HEK293T (cell line): Measurements from ENCODE around the gene ACBD6.

ENCODE experiments used
- BHLHE40 ChIP-seq: fragments of 450-650 bp; IDR thresholded peaks from 2 replicates; pipeline ENCODE4 v1.6.1; 2016; ENCODE audit warnings: mild to moderate bottlenecking, moderate library complexity, borderline replicate concordance
- CTBP1 ChIP-seq: fragments of 450-650 bp; IDR thresholded peaks from 2 replicates; pipeline ENCODE4 v1.6.1; 2016; ENCODE audit warnings: borderline replicate concordance
- ELF4 ChIP-seq: fragments of 450-650 bp; IDR thresholded peaks from 2 replicates; pipeline ENCODE4 v1.6.1; 2017; ENCODE audit warnings: antibody characterized with exemption
- FOXA1 ChIP-seq: fragments of 450-650 bp; IDR thresholded peaks from 2 replicates; pipeline ENCODE4 v1.6.1; 2016; ENCODE audit warnings: mild to moderate bottlenecking
- FOXK2 ChIP-seq: fragments of 450-650 bp; IDR thresholded peaks from 2 replicates; pipeline ENCODE4 v1.6.1; 2016; ENCODE audit warnings: mild to moderate bottlenecking
- FOXM1 ChIP-seq: fragments of 450-650 bp; IDR thresholded peaks from 2 replicates; pipeline ENCODE4 v1.6.1; 2017; ENCODE audit warnings: mild to moderate bottlenecking, borderline replicate concordance
- HDGF ChIP-seq: fragments of 450-650 bp; IDR thresholded peaks from 2 replicates; pipeline ENCODE4 v1.6.1; 2017; ENCODE audit warnings: antibody characterized with exemption, borderline replicate concordance
- L3MBTL2 ChIP-seq: fragments of 450-650 bp; conservative IDR thresholded peaks from 2 replicates; pipeline ENCODE4 v1.6.1; 2016; ENCODE audit warnings: mild to moderate bottlenecking
- LEF1 ChIP-seq: fragments of 450-650 bp; IDR thresholded peaks from 2 replicates; pipeline ENCODE4 v1.6.1; 2017; ENCODE audit warnings: mild to moderate bottlenecking, borderline replicate concordance
- NFRKB ChIP-seq: fragments of 450-650 bp; IDR thresholded peaks from 2 replicates; pipeline ENCODE4 v1.6.1; 2016; ENCODE audit warnings: mild to moderate bottlenecking, moderate library complexity
- PKNOX1 ChIP-seq: fragments of 450-650 bp; IDR thresholded peaks from 2 replicates; pipeline ENCODE4 v1.6.1; 2016
- SUZ12 ChIP-seq: fragments of 450-650 bp; IDR thresholded peaks from 2 replicates; pipeline ENCODE4 v1.6.1; 2016; ENCODE audit warnings: mild to moderate bottlenecking
- TARDBP ChIP-seq: fragments of 450-650 bp; IDR thresholded peaks from 2 replicates; pipeline ENCODE4 v1.6.1; 2016
- ZNF384 ChIP-seq: fragments of 450-650 bp; IDR thresholded peaks from 2 replicates; pipeline ENCODE4 v1.6.1; 2016

GRCh38 chr1:180365039-180365438, 137.3 kb downstream of the ACBD6 start:
- TF ChIP-seq L3MBTL2, result no peak
- no peak for TF ChIP-seq ELF4
- no peak for TF ChIP-seq LEF1
- no peak for TF ChIP-seq ZNF384
- no peak for TF ChIP-seq FOXA1
- no peak for TF ChIP-seq HDGF
- TF ChIP-seq SUZ12, result no peak
- no peak for TF ChIP-seq FOXM1
- TF ChIP-seq BHLHE40, result no peak
- no peak for TF ChIP-seq PKNOX1
- TF ChIP-seq CTBP1, result no peak
- no peak for TF ChIP-seq TARDBP
- TF ChIP-seq NFRKB, result no peak
- no peak for TF ChIP-seq FOXK2
